ENCODE results near the gene EPC2. TPM values are rescaled to one million over a fixed set of nuclear protein-coding genes. Genes with fewer than 3 reads are reported as not detected.
"Not testable (repeated sequence)": the region's sequence is repeated elsewhere in the genome, so short reads cannot be mapped to it uniquely, and the experiment has no call there.

EPC2 gene
- polyA plus RNA-seq, 6 donors from 2014 or later: 2.2 to 4.4 (median 3.6) TPM

- peaks cover 35 to 49% (median 46%) of the 10 kb centered on the region in 3 donors for H3K4me1 Mint-ChIP-seq
- no peaks in the 10 kb centered on the region for H3K9me3 Mint-ChIP-seq
- H3K27me3 Mint-ChIP-seq: peaks cover 0 to 4% (median 0%) of the 10 kb centered on the region in 3 donors
- peaks cover 0 to 7% of the 10 kb centered on the region in 2 donors for H3K36me3 Mint-ChIP-seq
- peak overlapping the region; percentile 93 to 98 (median 96) for H3K4me3 Mint-ChIP-seq
- ATAC-seq (ENCODE audit: low read depth in 2 of 2) (peak; percentile 58 to 67), DNase-seq (peak; percentile 78)
- peak overlapping the region; percentile 97 to 99 (median 98) for H3K27ac Mint-ChIP-seq
Measured at GRCh38 chr2:148645539-148646230, 1.1 kb downstream of the EPC2 start.

GRCh38 chr2:148646231-148646559 is 1.6 kb downstream of the EPC2 start:
- Mint-ChIP-seq H3K27me3 (peaks cover 0 to 1% (median 0%) of the 10 kb centered on the region in 3 donors), H3K4me3 (peak overlapping the region; percentile 93 to 98 (median 96)), H3K36me3 (peaks cover 0 to 7% of the 10 kb centered on the region in 2 donors), H3K9me3 (no peaks in the 10 kb centered on the region), H3K27ac (peak overlapping the region; percentile 90 to 99 (median 96)), H3K4me1 (peaks cover 40 to 54% (median 51%) of the 10 kb centered on the region in 3 donors)
- DNase-seq: no peak
- no peak for ATAC-seq (ENCODE audit: low read depth in 2 of 2)

GRCh38 chr2:148647711-148648110 is 3.2 kb downstream of the EPC2 start:
- not testable (repeated sequence) for DNase-seq; H3K36me3 Mint-ChIP-seq; H3K27me3 Mint-ChIP-seq; H3K9me3 Mint-ChIP-seq; ATAC-seq (ENCODE audit: low read depth in 2 of 2)
- Mint-ChIP-seq H3K27ac (peak overlapping the region in 2 of 6 donors; percentile 1 to 62), H3K4me1 (peaks cover 54 to 69% (median 65%) of the 10 kb centered on the region in 3 donors), H3K4me3 (peak overlapping the region in 3 of 8 donors; percentile 32 to 75 (median 50))

DNA sequence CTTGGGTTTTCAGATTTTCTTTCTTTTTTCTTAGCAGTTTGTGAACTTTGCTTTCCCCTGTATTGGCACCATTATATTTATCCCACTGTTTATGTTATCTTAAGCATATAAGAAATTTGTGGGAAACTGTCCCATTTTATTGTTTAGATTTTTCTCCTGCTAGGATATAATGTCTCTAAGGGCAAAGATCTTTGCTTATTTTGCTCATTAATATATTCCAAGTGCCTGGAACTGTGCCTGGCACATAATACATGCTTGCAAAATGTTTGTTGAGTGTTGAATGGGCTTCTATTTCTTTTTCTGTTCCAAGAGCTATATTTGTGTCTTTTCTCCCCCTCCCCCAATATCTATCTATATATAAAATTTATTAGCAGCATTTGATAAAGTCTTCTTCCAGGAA is 5.4 kb downstream of the EPC2 start:
- H3K9me3 Mint-ChIP-seq: no peaks in the 10 kb centered on the region
- DNase-seq: no peak
- H3K27ac Mint-ChIP-seq: no peak overlapping the region
- no peaks in the 10 kb centered on the region for H3K36me3 Mint-ChIP-seq
- H3K4me1 Mint-ChIP-seq: peaks cover 58 to 77% (median 73%) of the 10 kb centered on the region in 3 donors
- no peak for ATAC-seq (ENCODE audit: low read depth in 2 of 2)
- no peak overlapping the region for H3K4me3 Mint-ChIP-seq
- no peaks in the 10 kb centered on the region for H3K27me3 Mint-ChIP-seq

DNA sequence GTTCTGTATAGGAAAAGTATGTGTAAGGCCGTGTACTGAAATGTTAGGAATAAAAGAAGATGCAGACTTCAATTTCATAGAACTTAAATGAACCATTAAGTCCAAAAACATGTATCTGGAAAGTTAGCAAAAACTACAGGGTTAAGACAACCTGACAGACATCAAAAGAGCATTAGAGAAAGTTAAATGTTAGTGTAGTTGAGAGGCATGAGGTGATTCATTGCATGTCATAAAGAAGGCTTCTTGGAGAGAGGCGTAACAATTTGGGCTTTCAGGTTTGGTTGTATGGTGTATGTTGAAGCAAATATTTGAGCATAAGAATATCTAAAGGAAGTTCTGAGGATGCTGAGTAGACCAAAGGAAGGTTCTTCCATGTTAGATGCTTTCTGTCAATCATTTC is 6.3 kb downstream of the EPC2 start:
- Mint-ChIP-seq H3K27ac (peak overlapping the region in 1 of 6 donors; percentile 12), H3K9me3 (no peaks in the 10 kb centered on the region), H3K4me3 (peak overlapping the region in 1 of 8 donors; percentile 65), H3K27me3 (no peaks in the 10 kb centered on the region), H3K36me3 (no peaks in the 10 kb centered on the region), H3K4me1 (peaks cover 58 to 81% (median 73%) of the 10 kb centered on the region in 3 donors)
- DNase-seq: no peak
- ATAC-seq (ENCODE audit: low read depth in 2 of 2): no peak

GRCh38 chr2:148651972-148652371 is 7.4 kb downstream of the EPC2 start:
- Mint-ChIP-seq H3K4me3 (peak overlapping the region in 4 of 8 donors; percentile 8 to 65 (median 50)), H3K4me1 (peaks cover 63 to 84% (median 78%) of the 10 kb centered on the region in 3 donors), H3K9me3 (no peaks in the 10 kb centered on the region), H3K36me3 (no peaks in the 10 kb centered on the region), H3K27me3 (no peaks in the 10 kb centered on the region), H3K27ac (peak overlapping the region in 4 of 6 donors; percentile 20 to 57 (median 38))
- peak; percentile 44 to 63 for ATAC-seq (ENCODE audit: low read depth in 2 of 2)
- no peak for DNase-seq

DNA sequence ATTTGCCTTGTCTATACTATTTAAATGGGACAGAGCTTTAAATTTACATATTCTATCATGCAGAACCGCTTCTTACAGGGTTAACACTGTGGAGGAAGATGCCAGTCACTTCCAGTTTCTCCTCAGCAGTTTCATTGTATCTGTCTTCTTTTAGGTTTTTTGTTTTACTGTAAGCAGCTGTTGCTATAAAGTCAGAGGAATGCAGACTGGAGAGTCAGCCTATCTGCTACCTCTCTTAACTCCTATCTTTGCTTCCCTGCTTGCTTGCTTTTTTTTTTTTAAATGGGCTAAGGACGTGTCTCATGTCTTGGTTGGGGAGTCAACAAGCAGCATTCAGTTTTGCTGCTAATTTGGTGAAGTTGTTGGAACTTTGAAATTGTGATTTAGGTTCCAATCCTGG is 8.9 kb downstream of the EPC2 start:
- DNase-seq: peak; percentile 24
- Mint-ChIP-seq H3K9me3 (no peaks in the 10 kb centered on the region), H3K4me1 (peaks cover 73 to 92% (median 88%) of the 10 kb centered on the region in 3 donors), H3K4me3 (peak overlapping the region; percentile 2 to 75 (median 52)), H3K36me3 (no peaks in the 10 kb centered on the region), H3K27ac (peak overlapping the region in 2 of 6 donors; percentile 23 to 60), H3K27me3 (no peaks in the 10 kb centered on the region)
- ATAC-seq (ENCODE audit: low read depth in 2 of 2): peak; percentile 78 to 82

GRCh38 chr2:148654435-148654834 is 9.9 kb downstream of the EPC2 start:
- ATAC-seq (ENCODE audit: low read depth in 2 of 2): no peak
- H3K4me1 Mint-ChIP-seq: peaks cover 72 to 92% (median 89%) of the 10 kb centered on the region in 3 donors
- H3K27me3 Mint-ChIP-seq: no peaks in the 10 kb centered on the region
- no peaks in the 10 kb centered on the region for H3K9me3 Mint-ChIP-seq
- no peaks in the 10 kb centered on the region for H3K36me3 Mint-ChIP-seq
- peak overlapping the region in 3 of 6 donors; percentile 13 to 92 (median 26) for H3K27ac Mint-ChIP-seq
- no peak for DNase-seq
- H3K4me3 Mint-ChIP-seq: peak overlapping the region in 5 of 8 donors; percentile 34 to 67 (median 57)

- Mint-ChIP-seq H3K4me3 (peak overlapping the region in 2 of 8 donors; percentile 8 to 20), H3K9me3 (peaks cover 0 to 1% (median 0%) of the 10 kb centered on the region in 7 donors), H3K4me1 (peaks cover 69 to 89% (median 86%) of the 10 kb centered on the region in 3 donors), H3K36me3 (no peaks in the 10 kb centered on the region), H3K27me3 (no peaks in the 10 kb centered on the region), H3K27ac (no peak overlapping the region)
- DNase-seq: no peak
- no peak for ATAC-seq (ENCODE audit: low read depth in 2 of 2)
Measured at GRCh38 chr2:148656516-148656915, 12.0 kb downstream of the EPC2 start.

GRCh38 chr2:148658807-148659722 is 14.5 kb downstream of the EPC2 start:
- ATAC-seq (ENCODE audit: low read depth in 2 of 2) (peak; percentile 84 to 86), DNase-seq (no peak)
- Mint-ChIP-seq H3K36me3 (no peaks in the 10 kb centered on the region), H3K4me3 (peak overlapping the region in 7 of 8 donors; percentile 10 to 64 (median 47)), H3K27me3 (no peaks in the 10 kb centered on the region), H3K4me1 (peaks cover 46 to 65% (median 63%) of the 10 kb centered on the region in 3 donors), H3K27ac (peak overlapping the region; percentile 41 to 91 (median 86)), H3K9me3 (peaks cover 0 to 3% (median 0%) of the 10 kb centered on the region in 7 donors)

DNA sequence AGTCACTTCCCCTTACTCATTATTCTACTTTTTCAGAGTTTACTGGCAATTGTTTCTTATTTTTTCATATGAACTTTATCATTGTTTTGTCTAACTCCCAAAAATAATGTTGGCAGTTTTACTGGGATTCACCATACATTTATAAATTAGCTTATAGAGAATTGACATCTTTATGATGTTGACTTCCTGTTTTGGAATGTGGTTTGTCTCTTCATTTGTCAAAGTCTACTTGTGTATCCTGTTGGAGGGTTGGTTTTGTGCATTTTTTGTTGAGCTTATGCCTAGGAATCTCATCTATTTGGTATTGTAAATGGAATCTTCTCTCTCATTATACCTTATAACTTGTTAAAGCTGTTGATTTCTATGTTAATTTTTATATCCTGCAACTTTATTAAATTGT is 16.4 kb downstream of the EPC2 start:
- H3K4me3 Mint-ChIP-seq: peak overlapping the region in 2 of 8 donors; percentile 2 to 40
- peaks cover 0 to 3% (median 0%) of the 10 kb centered on the region in 7 donors for H3K9me3 Mint-ChIP-seq
- DNase-seq: no peak
- ATAC-seq (ENCODE audit: low read depth in 2 of 2): no peak
- H3K4me1 Mint-ChIP-seq: peaks cover 46 to 61% (median 59%) of the 10 kb centered on the region in 3 donors
- no peak overlapping the region for H3K27ac Mint-ChIP-seq
- H3K27me3 Mint-ChIP-seq: no peaks in the 10 kb centered on the region
- no peaks in the 10 kb centered on the region for H3K36me3 Mint-ChIP-seq

DNA sequence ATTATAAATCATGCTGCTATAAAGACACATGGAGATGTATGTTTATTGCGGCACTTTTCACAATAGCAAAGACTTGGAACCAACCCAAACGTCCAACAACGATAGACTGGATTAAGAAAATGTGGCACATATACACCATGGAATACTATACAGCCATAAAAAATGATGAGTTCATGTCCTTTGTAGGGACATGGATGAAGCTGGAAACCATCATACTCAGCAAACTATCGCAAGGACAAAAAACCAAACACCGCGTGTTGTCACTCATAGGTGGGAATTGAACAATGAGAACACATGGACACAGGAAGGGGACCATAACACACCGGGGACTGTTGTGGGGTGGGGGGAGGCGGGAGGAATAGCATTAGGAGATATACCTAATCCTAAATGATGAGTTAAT is 17.8 kb downstream of the EPC2 start:
- not testable (repeated sequence) for H3K27ac Mint-ChIP-seq; H3K4me3 Mint-ChIP-seq; H3K36me3 Mint-ChIP-seq; ATAC-seq (ENCODE audit: low read depth in 2 of 2); DNase-seq; H3K27me3 Mint-ChIP-seq; H3K9me3 Mint-ChIP-seq
- peaks cover 42 to 60% (median 60%) of the 10 kb centered on the region in 3 donors for H3K4me1 Mint-ChIP-seq

- no peaks in the 10 kb centered on the region for H3K36me3 Mint-ChIP-seq
- no peak for ATAC-seq (ENCODE audit: low read depth in 2 of 2)
- peaks cover 43 to 61% (median 58%) of the 10 kb centered on the region in 3 donors for H3K4me1 Mint-ChIP-seq
- H3K4me3 Mint-ChIP-seq: no peak overlapping the region
- no peaks in the 10 kb centered on the region for H3K27me3 Mint-ChIP-seq
- H3K9me3 Mint-ChIP-seq: peaks cover 0 to 3% (median 0%) of the 10 kb centered on the region in 7 donors
- DNase-seq: no peak
- H3K27ac Mint-ChIP-seq: no peak overlapping the region
Measured at GRCh38 chr2:148664229-148664628, 19.7 kb downstream of the EPC2 start.
